GM10266 (cell line): ENCODE measurements around the gene USP47.

Experiments used
- DNase-seq: peaks from one replicate; pipeline ENCODE4 v3.0.0; 2012; ENCODE audit errors: extremely low spot score
- TF ChIP-seq, protein P1 (sequence below): IDR thresholded peaks from 2 replicates; pipeline ENCODE4 v1.5.1; 2012; ENCODE audit warnings: mild to moderate bottlenecking, low read depth; ENCODE audit not compliant: control insufficient read depth, insufficient read depth; ENCODE audit errors: missing control alignments

Gene USP47

DNA sequence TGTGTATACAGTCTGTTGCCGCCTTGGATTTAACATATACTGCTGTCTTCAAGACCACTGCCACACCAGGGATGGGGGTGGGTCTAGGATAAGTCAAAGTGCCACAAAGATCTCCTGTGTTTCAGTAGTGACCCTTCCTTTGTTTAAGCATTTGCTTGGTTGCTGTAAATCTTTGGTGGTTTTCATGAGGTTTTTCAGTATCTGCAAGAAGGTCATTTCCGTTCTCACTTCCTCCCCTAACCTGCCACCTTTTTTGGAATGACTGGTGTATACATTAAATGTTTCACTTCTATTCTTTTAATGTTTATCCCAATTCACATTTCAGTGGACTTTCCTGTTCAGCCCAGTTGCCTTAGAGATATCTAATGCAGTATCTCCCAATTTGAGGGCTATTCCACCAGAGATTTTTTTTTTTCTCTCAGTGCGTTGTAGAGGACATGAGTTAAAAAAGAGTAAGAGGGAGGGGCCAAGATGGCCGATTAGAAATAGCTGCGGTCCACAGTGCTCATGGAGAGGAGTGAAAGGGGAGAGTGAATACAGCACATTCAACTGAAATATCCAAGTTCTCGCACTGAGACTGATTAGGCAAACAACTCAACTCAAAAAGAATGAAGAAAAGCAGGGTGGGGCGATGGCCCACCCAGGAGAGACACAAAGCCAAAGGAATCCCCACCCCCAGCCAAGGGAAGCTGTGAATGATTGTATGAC lies 43.2 kb downstream of the USP47 start:
- DNase-seq = peak; percentile 15
- TF ChIP-seq, protein P1, sequence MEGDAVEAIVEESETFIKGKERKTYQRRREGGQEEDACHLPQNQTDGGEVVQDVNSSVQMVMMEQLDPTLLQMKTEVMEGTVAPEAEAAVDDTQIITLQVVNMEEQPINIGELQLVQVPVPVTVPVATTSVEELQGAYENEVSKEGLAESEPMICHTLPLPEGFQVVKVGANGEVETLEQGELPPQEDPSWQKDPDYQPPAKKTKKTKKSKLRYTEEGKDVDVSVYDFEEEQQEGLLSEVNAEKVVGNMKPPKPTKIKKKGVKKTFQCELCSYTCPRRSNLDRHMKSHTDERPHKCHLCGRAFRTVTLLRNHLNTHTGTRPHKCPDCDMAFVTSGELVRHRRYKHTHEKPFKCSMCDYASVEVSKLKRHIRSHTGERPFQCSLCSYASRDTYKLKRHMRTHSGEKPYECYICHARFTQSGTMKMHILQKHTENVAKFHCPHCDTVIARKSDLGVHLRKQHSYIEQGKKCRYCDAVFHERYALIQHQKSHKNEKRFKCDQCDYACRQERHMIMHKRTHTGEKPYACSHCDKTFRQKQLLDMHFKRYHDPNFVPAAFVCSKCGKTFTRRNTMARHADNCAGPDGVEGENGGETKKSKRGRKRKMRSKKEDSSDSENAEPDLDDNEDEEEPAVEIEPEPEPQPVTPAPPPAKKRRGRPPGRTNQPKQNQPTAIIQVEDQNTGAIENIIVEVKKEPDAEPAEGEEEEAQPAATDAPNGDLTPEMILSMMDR = no peak

DNA sequence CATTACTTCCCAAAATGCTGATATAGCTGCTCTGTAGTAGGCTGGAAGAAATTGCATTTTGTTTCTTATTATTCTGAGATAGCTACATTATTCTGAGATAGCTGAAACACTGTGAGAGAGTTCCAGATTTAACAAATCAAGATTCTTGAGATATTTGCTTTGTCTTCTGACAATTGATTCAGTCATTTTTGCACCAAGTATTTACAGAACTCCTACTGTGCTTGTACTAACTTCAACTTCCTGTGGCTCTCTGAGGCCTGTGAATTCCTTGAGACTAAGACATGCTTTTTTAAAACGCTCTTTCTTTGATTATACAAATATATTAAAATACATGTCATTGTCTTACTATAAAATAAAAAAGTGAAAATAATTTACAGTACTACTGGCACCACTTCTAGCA lies 52.7 kb downstream of the USP47 start:
- TF ChIP-seq, protein P1 = no peak
- no peak for DNase-seq

DNA sequence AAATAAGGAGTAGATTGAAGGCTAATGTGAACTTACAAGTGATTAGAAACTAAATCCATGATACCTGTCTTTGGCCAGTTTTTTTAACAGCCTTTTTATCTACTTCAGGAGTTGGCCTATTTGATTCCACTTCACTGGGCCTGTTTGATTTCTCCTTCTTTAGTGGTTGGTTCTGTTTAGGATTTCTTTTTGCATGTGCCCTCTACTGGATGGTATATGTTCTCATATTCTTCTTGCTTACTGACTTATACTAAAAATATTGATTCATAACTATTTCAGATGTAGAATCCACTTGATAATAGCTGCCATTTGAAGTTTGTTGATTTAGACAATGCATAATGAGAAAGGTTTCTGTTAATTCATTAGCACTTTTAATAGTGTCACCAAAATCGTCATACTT lies 53.9 kb downstream of the USP47 start:
- TF ChIP-seq, protein P1 = no peak
- DNase-seq = no peak

DNA sequence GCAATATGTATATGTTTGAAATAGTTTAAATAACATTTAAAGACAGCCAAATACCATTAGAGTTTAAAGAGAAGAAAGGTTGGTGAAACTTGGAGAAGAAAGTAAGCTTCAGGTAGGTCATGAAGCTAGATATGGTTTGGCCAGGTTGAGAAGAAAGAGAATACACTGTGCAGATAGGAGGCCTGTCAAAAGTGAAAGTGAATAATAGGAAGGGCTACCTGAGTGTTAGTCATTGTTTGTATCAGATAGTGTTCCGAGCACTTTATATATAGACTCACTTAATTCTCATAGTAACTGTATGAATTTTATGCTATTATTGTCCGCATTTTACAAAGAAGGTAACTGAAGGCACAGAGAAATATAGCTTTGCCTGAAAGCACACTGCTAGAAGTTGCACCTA lies 56.9 kb downstream of the USP47 start:
- DNase-seq = no peak
- TF ChIP-seq, protein P1 = no peak

DNA sequence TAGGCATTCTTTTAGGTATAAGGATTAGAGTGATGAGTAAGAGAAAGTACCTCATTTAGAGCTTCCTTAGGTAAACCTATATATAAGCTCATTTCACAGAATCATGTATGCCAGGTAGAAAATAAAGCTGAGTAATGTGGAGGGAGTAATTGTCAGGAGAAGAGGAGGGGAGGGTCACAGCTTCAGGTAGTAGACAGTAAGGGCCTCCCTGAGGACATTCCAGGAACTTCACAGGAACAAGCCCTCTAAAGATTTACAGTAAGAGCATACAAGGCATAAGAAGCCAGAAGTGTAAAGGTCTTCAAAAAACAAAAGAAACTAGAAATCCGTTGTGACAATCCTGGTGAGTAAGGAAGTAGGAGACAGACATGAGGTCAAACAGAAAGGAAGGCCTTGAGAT lies 57.6 kb downstream of the USP47 start:
- DNase-seq = no peak
- TF ChIP-seq, protein P1 = no peak

DNA sequence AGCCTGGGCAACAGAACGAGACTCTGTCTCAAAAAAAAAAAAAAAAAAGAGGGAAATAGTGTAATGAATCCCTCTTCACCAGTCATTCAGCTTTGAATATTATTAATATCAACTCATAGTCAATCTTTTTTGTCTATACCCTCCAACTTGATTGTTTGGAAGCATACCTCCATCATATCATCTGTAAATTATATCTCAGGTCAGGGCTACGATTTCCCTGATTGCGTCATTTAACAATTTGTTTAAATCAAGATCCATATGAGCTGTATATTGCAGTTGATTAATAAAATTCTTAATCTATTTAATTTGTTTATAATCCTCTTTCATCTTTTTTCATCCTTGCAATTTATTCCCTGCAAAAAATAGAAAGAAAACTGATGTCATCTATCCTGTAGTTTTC lies 60.2 kb downstream of the USP47 start:
- TF ChIP-seq, protein P1 = no peak
- DNase-seq = no peak

DNA sequence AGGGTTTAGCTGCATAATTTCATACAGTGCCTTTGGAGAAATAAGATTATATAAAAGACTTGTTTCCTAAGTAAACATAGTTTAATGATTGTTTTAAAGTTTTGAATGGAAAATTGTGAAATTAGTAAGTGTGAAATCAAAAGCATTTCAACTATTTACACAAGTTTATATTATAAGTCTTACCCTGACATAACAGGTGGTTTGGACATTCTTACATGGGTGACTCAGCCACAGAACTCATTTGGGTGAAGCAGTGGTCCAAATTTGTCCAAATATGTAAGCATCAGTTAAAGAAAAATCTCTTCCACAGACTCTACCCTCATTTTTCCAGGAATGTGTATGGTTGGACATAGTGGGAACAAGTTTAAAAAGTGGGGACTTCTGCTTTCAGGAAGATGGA lies 68.0 kb downstream of the USP47 start:
- no peak for DNase-seq

More for the DNA sequence above, 68.0 kb downstream of the USP47 start:
- TF ChIP-seq, protein P1 = no peak
